Choroid plexus epithelial cell (primary cell): ENCODE data around the gene KCNAB1.

Experiments
- DNase-seq: peaks from one replicate; pipeline ENCODE4 v3.0.0-alpha.2; 2010; ENCODE audit warnings: low read depth
- H3K4me3 ChIP-seq: 2 replicates; pipeline ENCODE4 v1.5.1; 2011; ENCODE audit warnings: low read depth, mild to moderate bottlenecking, control low read depth, low read length, moderate library complexity
- TF ChIP-seq, protein P1 (sequence below): conservative IDR thresholded peaks from 2 replicates; pipeline ENCODE4 v1.5.1; 2011; ENCODE audit warnings: low read depth, mild to moderate bottlenecking, control low read depth, inconsistent platforms, low read length, moderate library complexity

Gene KCNAB1

GRCh38 chr3:156456771-156457224 lies 336.4 kb downstream of the KCNAB1 start:
- H3K4me3 ChIP-seq, result no peak overlapping the region
- peak; percentile 44 for DNase-seq
- TF ChIP-seq, protein P1, sequence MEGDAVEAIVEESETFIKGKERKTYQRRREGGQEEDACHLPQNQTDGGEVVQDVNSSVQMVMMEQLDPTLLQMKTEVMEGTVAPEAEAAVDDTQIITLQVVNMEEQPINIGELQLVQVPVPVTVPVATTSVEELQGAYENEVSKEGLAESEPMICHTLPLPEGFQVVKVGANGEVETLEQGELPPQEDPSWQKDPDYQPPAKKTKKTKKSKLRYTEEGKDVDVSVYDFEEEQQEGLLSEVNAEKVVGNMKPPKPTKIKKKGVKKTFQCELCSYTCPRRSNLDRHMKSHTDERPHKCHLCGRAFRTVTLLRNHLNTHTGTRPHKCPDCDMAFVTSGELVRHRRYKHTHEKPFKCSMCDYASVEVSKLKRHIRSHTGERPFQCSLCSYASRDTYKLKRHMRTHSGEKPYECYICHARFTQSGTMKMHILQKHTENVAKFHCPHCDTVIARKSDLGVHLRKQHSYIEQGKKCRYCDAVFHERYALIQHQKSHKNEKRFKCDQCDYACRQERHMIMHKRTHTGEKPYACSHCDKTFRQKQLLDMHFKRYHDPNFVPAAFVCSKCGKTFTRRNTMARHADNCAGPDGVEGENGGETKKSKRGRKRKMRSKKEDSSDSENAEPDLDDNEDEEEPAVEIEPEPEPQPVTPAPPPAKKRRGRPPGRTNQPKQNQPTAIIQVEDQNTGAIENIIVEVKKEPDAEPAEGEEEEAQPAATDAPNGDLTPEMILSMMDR, result no peak

DNA sequence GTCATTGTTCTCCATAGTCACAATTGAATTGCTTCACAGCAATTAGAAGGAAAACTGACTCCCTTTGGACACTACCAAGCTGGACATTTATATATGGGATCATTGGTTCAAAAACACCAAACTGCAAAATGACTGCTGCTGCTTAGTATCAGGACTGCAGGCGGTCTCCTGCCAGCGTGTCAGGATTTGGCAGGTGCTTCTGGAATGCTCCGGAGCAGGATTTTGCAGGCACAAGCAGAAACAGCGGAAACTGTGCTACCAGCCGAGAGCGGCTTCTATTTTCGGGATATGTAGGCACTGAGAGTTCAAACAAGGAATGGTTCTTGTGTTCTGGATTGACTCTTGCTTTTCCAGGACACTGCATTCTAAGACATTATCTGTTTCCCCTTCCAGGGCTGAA lies 339.1 kb downstream of the KCNAB1 start:
- no peak for DNase-seq
- TF ChIP-seq, protein P1, result no peak
- H3K4me3 ChIP-seq, result no peak overlapping the region

DNA sequence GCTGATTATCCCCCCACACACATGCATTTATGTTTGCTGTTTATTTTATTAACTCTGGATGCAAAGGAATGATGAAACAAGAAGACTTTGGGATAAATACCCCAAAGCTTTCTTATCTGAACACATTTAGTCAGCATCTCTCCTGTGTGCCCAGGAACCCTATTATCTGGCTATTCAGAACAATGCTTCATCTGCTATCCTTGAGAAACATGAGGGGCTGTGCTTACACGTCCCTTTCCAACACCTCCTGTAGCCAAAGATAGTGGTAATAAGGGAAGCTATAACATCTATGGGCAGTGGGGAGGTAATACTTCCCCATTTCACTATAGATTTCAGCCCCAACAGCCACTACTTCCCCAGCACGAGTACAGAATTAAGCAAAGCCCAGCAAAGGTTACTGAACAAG lies 339.8 kb downstream of the KCNAB1 start:
- H3K4me3 ChIP-seq, result no peak overlapping the region
- no peak for DNase-seq
- TF ChIP-seq, protein P1, result no peak

DNA sequence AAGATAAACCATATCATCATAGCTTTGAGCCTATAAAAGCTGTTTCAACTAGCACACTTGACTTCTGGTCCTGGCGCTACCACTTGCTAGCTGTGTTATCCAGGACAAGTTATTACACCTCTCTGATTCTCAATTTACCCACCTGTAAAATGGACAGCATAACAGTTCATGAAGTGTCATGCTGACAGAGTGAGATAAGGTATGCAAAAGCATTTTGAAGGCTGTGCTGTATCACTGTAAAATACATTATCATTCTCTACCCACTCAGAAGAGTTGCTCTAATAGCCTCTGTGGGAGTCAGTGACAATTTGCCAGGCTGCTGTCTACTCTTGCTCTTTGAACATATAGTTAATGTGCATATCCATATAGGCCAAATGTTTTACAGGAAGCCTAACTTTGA lies 341.5 kb downstream of the KCNAB1 start:
- TF ChIP-seq, protein P1, result no peak
- no peak overlapping the region for H3K4me3 ChIP-seq
- DNase-seq, result no peak

DNA sequence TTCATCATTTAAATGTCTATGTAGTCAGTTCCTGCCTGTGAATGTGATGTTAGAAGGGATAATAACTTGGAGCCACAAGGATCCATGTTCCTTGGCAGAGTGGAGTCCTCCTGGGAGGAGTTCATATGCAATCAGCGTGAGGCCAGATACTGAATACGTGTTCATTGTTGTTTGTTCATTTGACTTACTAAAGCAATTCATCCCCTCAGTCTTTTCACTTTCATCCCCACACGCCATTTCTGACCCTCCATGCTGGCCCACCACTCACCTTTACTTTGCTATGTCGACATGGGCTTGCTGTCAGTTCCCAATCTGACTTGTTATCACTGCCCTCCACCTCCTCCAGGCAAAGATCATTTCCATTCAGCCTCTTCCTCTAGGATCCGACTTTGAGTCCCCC lies 342.7 kb downstream of the KCNAB1 start:
- DNase-seq, result no peak
- H3K4me3 ChIP-seq, result no peak overlapping the region
- TF ChIP-seq, protein P1, result no peak

GRCh38 chr3:156465194-156465593 lies 344.8 kb downstream of the KCNAB1 start:
- TF ChIP-seq, protein P1, result no peak
- no peak for DNase-seq
- no peak overlapping the region for H3K4me3 ChIP-seq

GRCh38 chr3:156469456-156469855 lies 349.1 kb downstream of the KCNAB1 start:
- H3K4me3 ChIP-seq, result no peak overlapping the region
- DNase-seq, result no peak
- TF ChIP-seq, protein P1, result no peak
